ENCODE data around the gene CCDC92. TPM values are rescaled to one million over a fixed set of nuclear protein-coding genes. Genes with fewer than 3 reads are reported as not detected.

CCDC92 gene
- polyA plus RNA-seq, 2 of the 4 experiments (the other 2 are of a cell fraction), result 27.2 to 27.5 TPM

DNA sequence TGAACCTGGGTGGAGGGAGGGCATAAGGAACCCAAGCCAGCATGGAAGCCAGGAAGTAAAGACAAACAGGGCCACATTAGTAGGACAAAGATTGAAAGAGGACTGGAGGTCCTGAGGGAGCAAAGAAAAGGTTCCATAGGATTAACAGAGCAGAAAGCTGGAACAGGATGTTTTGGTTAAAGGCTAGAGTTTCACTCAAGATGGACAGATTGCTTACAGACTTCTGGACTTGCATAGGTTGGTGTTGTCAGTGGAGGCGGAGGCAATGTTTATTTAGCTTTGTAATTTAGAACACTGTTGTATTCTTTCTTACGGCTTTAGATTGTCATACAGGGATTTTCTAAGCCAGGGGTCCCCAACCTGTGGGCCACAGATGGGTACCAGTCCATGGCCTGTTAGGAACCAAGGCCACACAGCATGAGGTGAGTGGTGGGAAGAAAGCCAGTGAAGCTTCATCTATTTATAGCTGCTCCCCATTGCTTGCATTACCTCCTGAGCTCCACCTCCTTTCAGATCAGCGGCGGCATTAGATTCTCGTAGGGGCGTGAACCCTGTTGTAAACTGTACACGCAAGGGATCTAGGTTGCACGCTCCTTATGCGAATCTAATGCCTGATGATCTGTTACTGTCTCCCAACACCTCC, 31.7 kb upstream of the CCDC92 start:
- FAIRE-seq, result no peak
- DNase-seq (ENCODE audit: low read depth in 1 of 2, low spot score in 1 of 2), result no peak
- no peaks in the 10 kb centered on the region for H3K9me3 ChIP-seq
- ATAC-seq, result no peak
- no peak overlapping the region for H3K4me3 ChIP-seq
- CTCF ChIA-PET, result interaction anchor here (0.7 to 1.4 kb wide), 3 partner anchors 28 to 493 kb away, joined by 3 to 5 read pairs (median 5); no protein-coding TSS in a partner anchor
- POLR2A ChIA-PET, result no interaction called here
- H3K27ac ChIP-seq, result no peak overlapping the region
- H3K4me1 ChIP-seq, result no peaks in the 10 kb centered on the region
- no peak for TF ChIP-seq E2F6 (IDR thresholded peaks at IDR 0.05; ENCODE audit: borderline replicate concordance, low read depth)
- no peak for TF ChIP-seq HMGXB4 (CRISPR knock-in tag; IDR thresholded peaks at IDR 0.05; ENCODE audit: borderline replicate concordance)
- TF ChIP-seq SMC3 (IDR thresholded peaks at IDR 0.05), result no peak
- no peak for TF ChIP-seq GATA3 (IDR thresholded peaks at IDR 0.05; ENCODE audit: borderline replicate concordance)
- TF ChIP-seq RNF2 (IDR thresholded peaks at IDR 0.05; ENCODE audit: borderline replicate concordance, low read depth), result no peak
- TF ChIP-seq NFE2L2 (conservative IDR thresholded peaks at IDR 0.05; ENCODE audit: low read length), result no peak
- TF ChIP-seq MAX (IDR thresholded peaks at IDR 0.05), result no peak
- TF ChIP-seq POLR2A (IDR thresholded peaks at IDR 0.05; ENCODE audit: low read length), result no peak
- TF ChIP-seq CHD2 (IDR thresholded peaks at IDR 0.05; ENCODE audit: low read length, partially characterized antibody), result no peak
- TF ChIP-seq POLR2AphosphoS2 (conservative IDR thresholded peaks at IDR 0.05; ENCODE audit: low read length), result no peak
- TF ChIP-seq HDAC2 (IDR thresholded peaks at IDR 0.05), result no peak
- no peak for TF ChIP-seq EP300 (IDR thresholded peaks at IDR 0.05)
- no peak for TF ChIP-seq ZNF302 (CRISPR knock-in tag; IDR thresholded peaks at IDR 0.05)
- no peak for TF ChIP-seq FOSL2 (IDR thresholded peaks at IDR 0.05)
- no peak for TF ChIP-seq FOSL2 (CRISPR knock-in tag; IDR thresholded peaks at IDR 0.05)
- TF ChIP-seq FOSB (CRISPR knock-in tag; IDR thresholded peaks at IDR 0.05), result no peak
- no peak overlapping the region for H3K4me2 ChIP-seq
- WGBS (ENCODE audit: missing lambda C conversion rate), result 95% methylated on average over 9 of the region's 9 CpGs

DNA sequence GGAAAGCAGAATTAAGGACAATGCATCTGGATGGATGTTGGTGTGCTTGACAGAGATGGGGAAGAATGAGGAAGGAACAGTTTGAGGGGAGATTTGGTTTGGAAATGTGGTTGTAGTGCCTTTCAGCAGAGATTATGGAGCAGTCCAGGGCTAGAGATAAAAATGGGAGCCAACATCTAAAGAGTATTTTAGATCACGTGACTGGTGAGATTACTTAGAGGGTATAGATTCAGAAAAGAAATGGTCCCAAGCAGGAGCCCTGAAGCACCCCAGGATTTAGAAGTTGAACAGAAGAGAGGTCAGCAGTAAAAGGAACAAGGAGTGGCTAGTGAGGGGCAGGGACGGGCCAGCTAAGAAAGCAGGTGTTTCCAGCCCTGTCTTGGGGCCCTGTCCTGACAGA, 30.0 kb upstream of the CCDC92 start:
- Histone ChIP-seq H3K9me3 (no peaks in the 10 kb centered on the region), H3K4me1 (no peaks in the 10 kb centered on the region), H3K4me3 (no peak overlapping the region), H3K27ac (no peak overlapping the region), H3K4me2 (no peak overlapping the region)
- POLR2A ChIA-PET, result no interaction called here
- DNase-seq (ENCODE audit: low read depth in 1 of 2, low spot score in 1 of 2), result no peak
- CTCF ChIA-PET, result interaction anchor here (2.5 kb wide), 1 partner anchor 97 kb away, joined by 7 read pairs; no protein-coding TSS in a partner anchor
- TF ChIP-seq EHMT2 (IDR thresholded peaks at IDR 0.05; ENCODE audit: low read depth) (no peak), RAD21 (conservative IDR thresholded peaks at IDR 0.05 in 1 of 2, IDR thresholded peaks at IDR 0.05 in 1 of 2) (no peak), HMGXB4 (CRISPR knock-in tag; IDR thresholded peaks at IDR 0.05; ENCODE audit: borderline replicate concordance) (no peak), ZNF302 (CRISPR knock-in tag; IDR thresholded peaks at IDR 0.05) (no peak), TFCP2L1 (CRISPR knock-in tag; IDR thresholded peaks at IDR 0.05) (no peak), CTCF (IDR thresholded peaks at IDR 0.05) (no peak), GATA3 (IDR thresholded peaks at IDR 0.05; ENCODE audit: borderline replicate concordance) (no peak), ZC3H11A (IDR thresholded peaks at IDR 0.05) (no peak), RCOR1 (IDR thresholded peaks at IDR 0.05; ENCODE audit: low read depth, low read length) (no peak), EHF (CRISPR knock-in tag; IDR thresholded peaks at IDR 0.05) (no peak), HEYL (CRISPR knock-in tag; IDR thresholded peaks at IDR 0.05) (no peak)
- TF ChIP-seq, protein P1, sequence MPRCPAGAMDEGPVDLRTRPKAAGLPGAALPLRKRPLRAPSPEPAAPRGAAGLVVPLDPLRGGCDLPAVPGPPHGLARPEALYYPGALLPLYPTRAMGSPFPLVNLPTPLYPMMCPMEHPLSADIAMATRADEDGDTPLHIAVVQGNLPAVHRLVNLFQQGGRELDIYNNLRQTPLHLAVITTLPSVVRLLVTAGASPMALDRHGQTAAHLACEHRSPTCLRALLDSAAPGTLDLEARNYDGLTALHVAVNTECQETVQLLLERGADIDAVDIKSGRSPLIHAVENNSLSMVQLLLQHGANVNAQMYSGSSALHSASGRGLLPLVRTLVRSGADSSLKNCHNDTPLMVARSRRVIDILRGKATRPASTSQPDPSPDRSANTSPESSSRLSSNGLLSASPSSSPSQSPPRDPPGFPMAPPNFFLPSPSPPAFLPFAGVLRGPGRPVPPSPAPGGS (IDR thresholded peaks at IDR 0.05), result no peak
- TF ChIP-seq, protein P2, sequence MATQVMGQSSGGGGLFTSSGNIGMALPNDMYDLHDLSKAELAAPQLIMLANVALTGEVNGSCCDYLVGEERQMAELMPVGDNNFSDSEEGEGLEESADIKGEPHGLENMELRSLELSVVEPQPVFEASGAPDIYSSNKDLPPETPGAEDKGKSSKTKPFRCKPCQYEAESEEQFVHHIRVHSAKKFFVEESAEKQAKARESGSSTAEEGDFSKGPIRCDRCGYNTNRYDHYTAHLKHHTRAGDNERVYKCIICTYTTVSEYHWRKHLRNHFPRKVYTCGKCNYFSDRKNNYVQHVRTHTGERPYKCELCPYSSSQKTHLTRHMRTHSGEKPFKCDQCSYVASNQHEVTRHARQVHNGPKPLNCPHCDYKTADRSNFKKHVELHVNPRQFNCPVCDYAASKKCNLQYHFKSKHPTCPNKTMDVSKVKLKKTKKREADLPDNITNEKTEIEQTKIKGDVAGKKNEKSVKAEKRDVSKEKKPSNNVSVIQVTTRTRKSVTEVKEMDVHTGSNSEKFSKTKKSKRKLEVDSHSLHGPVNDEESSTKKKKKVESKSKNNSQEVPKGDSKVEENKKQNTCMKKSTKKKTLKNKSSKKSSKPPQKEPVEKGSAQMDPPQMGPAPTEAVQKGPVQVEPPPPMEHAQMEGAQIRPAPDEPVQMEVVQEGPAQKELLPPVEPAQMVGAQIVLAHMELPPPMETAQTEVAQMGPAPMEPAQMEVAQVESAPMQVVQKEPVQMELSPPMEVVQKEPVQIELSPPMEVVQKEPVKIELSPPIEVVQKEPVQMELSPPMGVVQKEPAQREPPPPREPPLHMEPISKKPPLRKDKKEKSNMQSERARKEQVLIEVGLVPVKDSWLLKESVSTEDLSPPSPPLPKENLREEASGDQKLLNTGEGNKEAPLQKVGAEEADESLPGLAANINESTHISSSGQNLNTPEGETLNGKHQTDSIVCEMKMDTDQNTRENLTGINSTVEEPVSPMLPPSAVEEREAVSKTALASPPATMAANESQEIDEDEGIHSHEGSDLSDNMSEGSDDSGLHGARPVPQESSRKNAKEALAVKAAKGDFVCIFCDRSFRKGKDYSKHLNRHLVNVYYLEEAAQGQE (IDR thresholded peaks at IDR 0.05), result no peak
- ATAC-seq, result no peak
- FAIRE-seq, result no peak
- 37% methylated on average over 2 of the region's 2 CpGs for WGBS (ENCODE audit: missing lambda C conversion rate)

All from A549 (cell line).